Airway epithelial cell (primary cell): ENCODE data around the gene MNS1. TPM values are rescaled to one million over a fixed set of nuclear protein-coding genes. Genes with fewer than 3 reads are reported as not detected.

ENCODE experiments used
- total RNA-seq: library from RNA; depleted of rRNA; stranded (reverse); fragments of >200 nt; gene quantifications from 2 replicates; pipeline ENCODE4 v1.2.3, GENCODE V29; 2015

Gene MNS1
- total RNA-seq = 0.46 and 0.85 TPM in 2 replicates

GRCh38 chr15:56464893-56465520 is at the start of gene MNS1:
TSS of gene MNS1 (minus strand) at chr15:56465137. CDS start at chr15:56464972, 165 bp downstream.

Other genes starting within 250 kb of the MNS1 start
- gene RFX7, start 221.3 kb downstream of the MNS1 start, total RNA-seq = 5.3 and 8.7 TPM in 2 replicates
- 2.4 and 2.6 TPM in 2 replicates for gene TEX9, start 99.7 kb downstream of the MNS1 start, total RNA-seq